Neural cell (in vitro differentiated cells): Measurements from ENCODE around the gene PRR36. TPM values are rescaled to one million over a fixed set of nuclear protein-coding genes. Genes with fewer than 3 reads are reported as not detected.

Experiments used
- H2AFZ ChIP-seq: fragments of 200-600, 300-800 bp; sonication (generic), shearing (Covaris generic); 2 replicates; pipeline ENCODE4 v1.6.0; 2014; ENCODE audit warnings: low read depth, mild to moderate bottlenecking, antibody characterized with exemption, low read length, moderate library complexity
- H3F3A ChIP-seq: fragments of 200-600 bp; shearing (Covaris generic); 2 replicates; pipeline ENCODE4 v1.6.1; 2016; ENCODE audit warnings: mild to moderate bottlenecking, moderate library complexity, mixed read lengths, antibody characterized with exemption, low read length; ENCODE audit not compliant: insufficient read depth, poor library complexity, severe bottlenecking
- H3K27ac ChIP-seq: fragments of 200-600, 300-800 bp; sonication (generic), shearing (Covaris generic); 2 replicates; pipeline ENCODE4 v1.5.1; 2014; ENCODE audit warnings: mild to moderate bottlenecking, low read length, moderate library complexity
- H3K27me3 ChIP-seq: fragments of 300-800, 200-600 bp; sonication (generic), shearing (Covaris generic); 2 replicates; pipeline ENCODE4 v1.6.0; 2014; ENCODE audit warnings: mild to moderate bottlenecking, low read depth, low read length, moderate library complexity; ENCODE audit not compliant: insufficient read depth
- H3K36me3 ChIP-seq: fragments of 300-800, 200-600 bp; sonication (generic), shearing (Covaris generic); 2 replicates; pipeline ENCODE4 v1.5.1; 2014; ENCODE audit warnings: mild to moderate bottlenecking, antibody characterized with exemption, low read length, moderate library complexity; ENCODE audit not compliant: insufficient read depth
- H3K4me2 ChIP-seq: fragments of 300-800, 200-600 bp; sonication (generic), shearing (Covaris generic); 2 replicates; pipeline ENCODE4 v1.6.0; 2014; ENCODE audit warnings: mild to moderate bottlenecking, low read length
- H3K4me3 ChIP-seq: fragments of 300-800, 200-600 bp; sonication (generic), shearing (Covaris generic); 2 replicates; pipeline ENCODE4 v1.5.1; 2014; ENCODE audit warnings: mild to moderate bottlenecking, low read length, moderate library complexity
- H3K79me2 ChIP-seq: fragments of 200-600 bp; shearing (Covaris generic); replicated peaks from 2 replicates; pipeline ENCODE4 v1.6.0; 2014; ENCODE audit warnings: mild to moderate bottlenecking, low read length, moderate library complexity; ENCODE audit not compliant: insufficient read depth
- H3K9ac ChIP-seq: fragments of 300-800, 200-600 bp; sonication (generic), shearing (Covaris generic); 2 replicates; pipeline ENCODE4 v1.6.1; 2016; ENCODE audit warnings: mild to moderate bottlenecking, low read length, mixed read lengths
- H3K9me2 ChIP-seq: fragments of 200-600 bp; shearing (Covaris generic); 2 replicates; pipeline ENCODE4 v1.6.1; 2016; ENCODE audit warnings: mild to moderate bottlenecking, low read length, mixed read lengths; ENCODE audit not compliant: insufficient read depth
- H3K9me3 ChIP-seq: fragments of 200-600, 300-800 bp; sonication (generic), shearing (Covaris generic); 2 replicates; pipeline ENCODE4 v1.6.1; 2016; ENCODE audit warnings: mild to moderate bottlenecking, mixed run types, low read length, moderate library complexity, mixed read lengths
- H4K20me1 ChIP-seq: fragments of 200-600 bp; shearing (Covaris generic); 2 replicates; pipeline ENCODE4 v1.6.1; 2016; ENCODE audit warnings: mild to moderate bottlenecking, mixed run types; ENCODE audit not compliant: insufficient read depth
- EP300 ChIP-seq: fragments of 450-650 bp; conservative IDR thresholded peaks from 2 replicates; pipeline ENCODE4 v1.6.1; 2014; ENCODE audit warnings: antibody characterized with exemption, mild to moderate bottlenecking, moderate library complexity; ENCODE audit not compliant: poor library complexity, severe bottlenecking
- EZH2 ChIP-seq: fragments of 200-600, 300-800 bp; shearing (Covaris generic), sonication (generic); IDR thresholded peaks from 2 replicates; pipeline ENCODE4 v1.6.1; 2014; ENCODE audit warnings: antibody characterized with exemption, low read length, borderline replicate concordance, mild to moderate bottlenecking; ENCODE audit not compliant: insufficient read depth, poor library complexity, severe bottlenecking
- MXI1 ChIP-seq: fragments of 450-650 bp; conservative IDR thresholded peaks from 2 replicates; pipeline ENCODE4 v1.6.1; 2014; ENCODE audit warnings: antibody characterized with exemption, mild to moderate bottlenecking; ENCODE audit not compliant: poor library complexity, severe bottlenecking
- RAD21 ChIP-seq: fragments of 450-650 bp; conservative IDR thresholded peaks from 2 replicates; pipeline ENCODE4 v1.6.1; 2014; ENCODE audit warnings: antibody characterized with exemption, mild to moderate bottlenecking, moderate library complexity
- SMC3 ChIP-seq: fragments of 450-650 bp; conservative IDR thresholded peaks from 2 replicates; pipeline ENCODE4 v1.6.1; 2014; ENCODE audit warnings: antibody characterized with exemption, mild to moderate bottlenecking, moderate library complexity; ENCODE audit not compliant: poor library complexity
- polyA plus RNA-seq: library from polyadenylated mRNA; depleted of rRNA; stranded (reverse); fragments of >200 nt; gene quantifications from 2 replicates; pipeline ENCODE4 v1.2.3, GENCODE V29; 2014
- TF ChIP-seq, protein P1 (sequence below): IDR thresholded peaks from 2 replicates; pipeline ENCODE4 v1.6.1; 2012; ENCODE audit warnings: borderline replicate concordance
- TF ChIP-seq, protein P2 (sequence below): fragments of 450-650 bp; IDR thresholded peaks from 2 replicates; pipeline ENCODE4 v1.5.1; 2014; ENCODE audit warnings: antibody characterized with exemption, mild to moderate bottlenecking, moderate library complexity; ENCODE audit not compliant: poor library complexity, severe bottlenecking

Gene PRR36
- polyA plus RNA-seq, 1 donor from 2014 or later: 2.5 TPM

DNA sequence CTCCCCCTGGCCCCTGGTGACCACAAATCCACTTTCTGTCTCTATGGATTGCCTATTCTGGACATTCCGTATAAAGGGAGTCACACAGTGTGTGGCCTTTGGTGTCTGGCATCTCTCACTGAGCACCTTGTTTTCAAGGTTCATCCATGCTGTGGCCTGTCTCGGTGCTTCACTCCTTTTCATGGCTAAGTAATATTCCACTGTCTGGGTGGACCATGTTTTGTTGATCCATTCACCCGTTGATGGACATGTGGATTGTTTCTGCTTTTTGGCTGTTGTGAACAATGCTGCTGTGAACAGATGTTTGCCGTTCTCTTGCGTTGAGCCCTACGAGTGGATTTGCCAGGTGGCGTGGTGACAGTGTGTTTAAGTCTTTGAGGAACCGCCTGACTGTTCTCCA, 33.6 kb downstream of the PRR36 start:
- Histone ChIP-seq H3K9me3 (no peaks in the 10 kb centered on the region), H3K27ac (no peak overlapping the region)

DNA sequence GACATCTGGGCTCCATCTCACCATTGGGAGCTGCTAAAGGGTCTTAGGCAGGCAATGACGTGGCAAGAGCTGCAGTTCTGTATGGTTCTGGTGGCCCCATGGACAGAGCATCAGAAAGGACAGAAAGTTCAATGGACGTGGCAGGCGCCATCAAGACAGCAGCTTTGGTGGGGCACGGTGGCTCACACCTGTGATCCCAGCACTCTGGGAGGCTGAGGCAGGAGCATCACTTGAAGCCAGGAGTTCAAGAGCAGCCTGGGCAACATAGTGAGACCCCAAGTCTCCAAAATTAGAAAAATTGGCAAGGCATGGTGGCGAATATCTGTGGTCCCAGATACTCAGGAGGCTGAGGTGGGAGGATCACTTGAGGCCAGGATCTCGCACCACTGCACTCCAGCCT, 34.7 kb downstream of the PRR36 start:
- H3K9ac ChIP-seq: no peak overlapping the region
- H2AFZ ChIP-seq: no peak overlapping the region
- H3K9me2 ChIP-seq: no peaks in the 10 kb centered on the region
- TF ChIP-seq MXI1 (no peak), RAD21 (no peak)
- TF ChIP-seq, protein P1, sequence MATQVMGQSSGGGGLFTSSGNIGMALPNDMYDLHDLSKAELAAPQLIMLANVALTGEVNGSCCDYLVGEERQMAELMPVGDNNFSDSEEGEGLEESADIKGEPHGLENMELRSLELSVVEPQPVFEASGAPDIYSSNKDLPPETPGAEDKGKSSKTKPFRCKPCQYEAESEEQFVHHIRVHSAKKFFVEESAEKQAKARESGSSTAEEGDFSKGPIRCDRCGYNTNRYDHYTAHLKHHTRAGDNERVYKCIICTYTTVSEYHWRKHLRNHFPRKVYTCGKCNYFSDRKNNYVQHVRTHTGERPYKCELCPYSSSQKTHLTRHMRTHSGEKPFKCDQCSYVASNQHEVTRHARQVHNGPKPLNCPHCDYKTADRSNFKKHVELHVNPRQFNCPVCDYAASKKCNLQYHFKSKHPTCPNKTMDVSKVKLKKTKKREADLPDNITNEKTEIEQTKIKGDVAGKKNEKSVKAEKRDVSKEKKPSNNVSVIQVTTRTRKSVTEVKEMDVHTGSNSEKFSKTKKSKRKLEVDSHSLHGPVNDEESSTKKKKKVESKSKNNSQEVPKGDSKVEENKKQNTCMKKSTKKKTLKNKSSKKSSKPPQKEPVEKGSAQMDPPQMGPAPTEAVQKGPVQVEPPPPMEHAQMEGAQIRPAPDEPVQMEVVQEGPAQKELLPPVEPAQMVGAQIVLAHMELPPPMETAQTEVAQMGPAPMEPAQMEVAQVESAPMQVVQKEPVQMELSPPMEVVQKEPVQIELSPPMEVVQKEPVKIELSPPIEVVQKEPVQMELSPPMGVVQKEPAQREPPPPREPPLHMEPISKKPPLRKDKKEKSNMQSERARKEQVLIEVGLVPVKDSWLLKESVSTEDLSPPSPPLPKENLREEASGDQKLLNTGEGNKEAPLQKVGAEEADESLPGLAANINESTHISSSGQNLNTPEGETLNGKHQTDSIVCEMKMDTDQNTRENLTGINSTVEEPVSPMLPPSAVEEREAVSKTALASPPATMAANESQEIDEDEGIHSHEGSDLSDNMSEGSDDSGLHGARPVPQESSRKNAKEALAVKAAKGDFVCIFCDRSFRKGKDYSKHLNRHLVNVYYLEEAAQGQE: no peak
- H4K20me1 ChIP-seq: no peaks in the 10 kb centered on the region
- H3K79me2 ChIP-seq: peaks cover 2% of the 10 kb centered on the region
- no peaks in the 10 kb centered on the region for H3K9me3 ChIP-seq
- H3K4me3 ChIP-seq: no peak overlapping the region
- H3K4me2 ChIP-seq: no peak overlapping the region
- no peaks in the 10 kb centered on the region for H3K36me3 ChIP-seq
- no peaks in the 10 kb centered on the region for H3K27me3 ChIP-seq
- no peaks in the 10 kb centered on the region for H3F3A ChIP-seq
- H3K27ac ChIP-seq: no peak overlapping the region

More for the DNA sequence above, 33.6 kb downstream of the PRR36 start:
- Histone ChIP-seq H3K36me3 (no peaks in the 10 kb centered on the region), H3K4me3 (no peak overlapping the region), H3K4me2 (no peak overlapping the region), H3F3A (no peaks in the 10 kb centered on the region), H3K9ac (no peak overlapping the region), H3K9me2 (no peaks in the 10 kb centered on the region), H4K20me1 (no peaks in the 10 kb centered on the region), H3K27me3 (no peaks in the 10 kb centered on the region), H2AFZ (no peak overlapping the region), H3K79me2 (peaks cover 2% of the 10 kb centered on the region)
- TF ChIP-seq SMC3 (no peak), EP300 (no peak), EZH2 (no peak), MXI1 (no peak)

DNA sequence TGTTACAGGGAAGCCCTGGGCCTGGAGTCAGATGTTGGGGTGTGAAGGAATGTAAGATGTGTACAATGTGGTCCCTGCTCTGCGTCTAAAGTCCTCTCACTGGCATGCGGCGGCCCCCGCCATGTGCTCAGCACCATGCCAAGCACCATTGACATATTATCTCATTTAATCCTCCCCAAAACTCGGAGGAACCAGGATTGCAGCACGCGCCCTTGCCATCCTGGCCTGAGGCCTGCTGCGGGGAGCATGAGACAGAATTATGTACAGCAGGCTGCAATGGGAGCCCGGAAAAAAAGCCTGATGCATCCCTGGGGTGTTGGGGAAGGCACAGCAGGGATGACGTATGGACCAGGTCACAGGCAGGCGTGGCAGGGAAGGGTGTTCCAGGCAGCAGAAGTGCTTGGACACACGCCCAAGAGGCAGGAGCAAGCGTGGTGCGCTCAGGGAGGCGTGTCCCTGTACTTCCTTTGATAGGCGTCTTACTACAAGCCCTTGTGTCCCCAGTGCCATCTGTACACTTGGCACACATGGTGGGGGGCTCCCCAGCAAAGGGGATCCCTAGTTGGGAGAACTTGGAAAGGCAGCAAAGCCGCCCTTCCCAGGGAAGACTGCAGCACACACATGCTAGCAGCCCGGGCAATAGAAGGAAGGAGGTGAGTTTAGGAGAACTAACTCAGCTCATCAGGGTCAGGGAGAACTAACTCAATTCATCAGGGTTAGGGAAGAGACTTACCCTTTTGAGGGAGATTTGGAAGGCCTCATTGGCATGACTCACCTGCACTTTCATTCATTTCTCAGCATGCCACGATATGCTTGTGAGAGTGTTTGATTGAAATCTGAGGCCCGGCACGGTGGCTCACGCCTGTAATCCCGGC, 40.7 kb downstream of the PRR36 start:
- peaks cover 16% of the 10 kb centered on the region for H3K79me2 ChIP-seq
- H2AFZ ChIP-seq: no peak overlapping the region
- no peaks in the 10 kb centered on the region for H3F3A ChIP-seq
- no peak overlapping the region for H3K27ac ChIP-seq
- H3K36me3 ChIP-seq: no peaks in the 10 kb centered on the region
- H3K9ac ChIP-seq: no peak overlapping the region
- no peak for TF ChIP-seq EP300
- TF ChIP-seq, protein P2, sequence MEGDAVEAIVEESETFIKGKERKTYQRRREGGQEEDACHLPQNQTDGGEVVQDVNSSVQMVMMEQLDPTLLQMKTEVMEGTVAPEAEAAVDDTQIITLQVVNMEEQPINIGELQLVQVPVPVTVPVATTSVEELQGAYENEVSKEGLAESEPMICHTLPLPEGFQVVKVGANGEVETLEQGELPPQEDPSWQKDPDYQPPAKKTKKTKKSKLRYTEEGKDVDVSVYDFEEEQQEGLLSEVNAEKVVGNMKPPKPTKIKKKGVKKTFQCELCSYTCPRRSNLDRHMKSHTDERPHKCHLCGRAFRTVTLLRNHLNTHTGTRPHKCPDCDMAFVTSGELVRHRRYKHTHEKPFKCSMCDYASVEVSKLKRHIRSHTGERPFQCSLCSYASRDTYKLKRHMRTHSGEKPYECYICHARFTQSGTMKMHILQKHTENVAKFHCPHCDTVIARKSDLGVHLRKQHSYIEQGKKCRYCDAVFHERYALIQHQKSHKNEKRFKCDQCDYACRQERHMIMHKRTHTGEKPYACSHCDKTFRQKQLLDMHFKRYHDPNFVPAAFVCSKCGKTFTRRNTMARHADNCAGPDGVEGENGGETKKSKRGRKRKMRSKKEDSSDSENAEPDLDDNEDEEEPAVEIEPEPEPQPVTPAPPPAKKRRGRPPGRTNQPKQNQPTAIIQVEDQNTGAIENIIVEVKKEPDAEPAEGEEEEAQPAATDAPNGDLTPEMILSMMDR: no peak
- TF ChIP-seq MXI1: no peak
- TF ChIP-seq SMC3: no peak
- TF ChIP-seq RAD21: no peak
- no peaks in the 10 kb centered on the region for H3K9me2 ChIP-seq
- H4K20me1 ChIP-seq: no peaks in the 10 kb centered on the region
- no peaks in the 10 kb centered on the region for H3K9me3 ChIP-seq
- no peak overlapping the region for H3K4me2 ChIP-seq
- no peak overlapping the region for H3K4me3 ChIP-seq
- H3K27me3 ChIP-seq: no peaks in the 10 kb centered on the region
